ENCODE results near the gene TNNT3.

DNA sequence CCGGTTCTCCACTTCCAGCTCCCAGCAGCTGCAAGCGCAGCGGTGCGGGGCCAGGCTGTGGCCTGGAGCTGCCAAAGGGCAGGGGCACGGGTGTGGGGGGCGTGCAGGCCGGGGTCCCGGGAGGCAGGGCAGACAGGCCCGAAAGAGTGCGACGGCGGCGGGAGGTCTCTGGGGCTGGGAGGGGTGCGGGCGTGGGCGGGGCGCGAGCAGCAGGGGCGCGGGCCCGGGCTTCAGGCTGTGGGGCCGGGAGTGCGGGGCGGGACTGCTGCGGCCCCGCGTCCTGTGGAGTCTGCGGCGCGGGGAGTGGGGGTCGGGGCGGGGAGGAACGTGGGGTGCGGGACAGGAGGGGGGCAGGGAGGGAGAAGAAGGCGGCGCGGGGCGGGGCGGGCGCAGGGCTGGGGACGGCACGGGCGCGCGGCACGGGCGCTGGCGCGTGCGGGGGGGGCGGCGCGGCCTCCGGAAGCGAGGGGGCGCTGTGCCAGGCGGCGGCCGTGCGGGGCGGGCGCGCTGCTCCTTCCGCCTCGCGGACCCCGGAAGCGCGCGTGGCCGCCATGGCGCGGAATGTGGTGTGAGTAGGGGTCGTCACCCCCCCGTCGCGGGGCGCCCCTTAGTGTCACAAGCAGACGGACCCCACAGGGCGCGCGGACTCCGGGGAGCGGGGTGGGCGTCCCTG, 27.4 kb downstream of the TNNT3 start, which contains the start of gene MRPL23:
- TF ChIP-seq SUZ12 (IDR thresholded peaks at IDR 0.05; ENCODE audit: extremely low read depth, insufficient read depth, insufficient read length), result no peak
- no peak for TF ChIP-seq YY1 (IDR thresholded peaks at IDR 0.05; ENCODE audit: insufficient read depth, insufficient read length)
